A673 (cell line): ENCODE results near the gene P4HB.

ENCODE experiments used
- EZH2 ChIP-seq: fragments of 200-600 bp; sonication (generic); IDR thresholded peaks from 2 replicates; pipeline ENCODE4 v1.6.1; 2017; ENCODE audit warnings: borderline replicate concordance, low read depth, mild to moderate bottlenecking, mixed read lengths, antibody characterized with exemption, low read length; ENCODE audit not compliant: poor library complexity, severe bottlenecking
- TF ChIP-seq, protein P1 (sequence below): fragments of 300-800, 200-600 bp; sonication (generic); conservative IDR thresholded peaks from 2 replicates; pipeline ENCODE4 v1.5.1; 2017; ENCODE audit warnings: low read depth, mild to moderate bottlenecking, antibody characterized with exemption, low read length, moderate library complexity, mixed read lengths

DNA sequence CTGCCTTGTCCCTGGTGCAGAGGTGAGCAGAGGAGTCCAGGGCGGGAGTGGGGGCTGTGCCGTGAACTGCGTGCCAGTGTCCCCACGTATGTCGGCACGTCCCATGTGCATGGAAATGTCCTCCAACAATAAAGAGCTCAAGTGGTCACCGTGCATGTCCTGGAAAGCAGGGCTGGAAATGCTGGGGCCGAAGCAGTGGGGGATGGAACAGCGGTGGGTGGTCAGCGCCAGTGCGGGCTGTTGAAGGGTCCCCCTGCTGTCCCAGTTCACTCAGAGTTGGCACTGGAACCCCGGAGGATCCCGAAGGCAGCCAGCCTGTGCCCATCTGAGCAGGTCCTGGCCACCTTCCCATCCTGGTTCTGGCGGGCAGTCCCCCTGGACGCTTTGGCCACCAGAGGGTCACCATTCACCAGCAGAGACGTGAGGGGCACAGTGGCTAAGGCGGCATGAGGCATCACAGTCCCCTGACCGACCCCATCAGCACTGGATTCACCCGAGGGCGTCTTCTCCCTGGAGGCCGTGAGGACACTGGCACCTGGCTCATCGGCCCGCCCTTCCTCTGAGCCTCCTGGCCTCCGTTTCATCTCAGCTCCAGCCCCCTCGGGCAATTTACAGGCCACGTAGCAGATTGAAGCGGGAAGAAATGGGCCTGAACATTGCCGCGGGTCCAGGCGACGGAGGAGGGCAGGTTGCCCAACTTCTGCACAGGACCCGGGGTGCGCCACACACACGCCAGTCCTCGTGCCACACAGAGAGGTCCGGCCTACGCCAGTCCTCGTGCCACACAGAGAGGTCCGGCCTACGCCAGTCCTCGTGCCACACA, 46.3 kb downstream of the P4HB start:
- TF ChIP-seq, protein P1, sequence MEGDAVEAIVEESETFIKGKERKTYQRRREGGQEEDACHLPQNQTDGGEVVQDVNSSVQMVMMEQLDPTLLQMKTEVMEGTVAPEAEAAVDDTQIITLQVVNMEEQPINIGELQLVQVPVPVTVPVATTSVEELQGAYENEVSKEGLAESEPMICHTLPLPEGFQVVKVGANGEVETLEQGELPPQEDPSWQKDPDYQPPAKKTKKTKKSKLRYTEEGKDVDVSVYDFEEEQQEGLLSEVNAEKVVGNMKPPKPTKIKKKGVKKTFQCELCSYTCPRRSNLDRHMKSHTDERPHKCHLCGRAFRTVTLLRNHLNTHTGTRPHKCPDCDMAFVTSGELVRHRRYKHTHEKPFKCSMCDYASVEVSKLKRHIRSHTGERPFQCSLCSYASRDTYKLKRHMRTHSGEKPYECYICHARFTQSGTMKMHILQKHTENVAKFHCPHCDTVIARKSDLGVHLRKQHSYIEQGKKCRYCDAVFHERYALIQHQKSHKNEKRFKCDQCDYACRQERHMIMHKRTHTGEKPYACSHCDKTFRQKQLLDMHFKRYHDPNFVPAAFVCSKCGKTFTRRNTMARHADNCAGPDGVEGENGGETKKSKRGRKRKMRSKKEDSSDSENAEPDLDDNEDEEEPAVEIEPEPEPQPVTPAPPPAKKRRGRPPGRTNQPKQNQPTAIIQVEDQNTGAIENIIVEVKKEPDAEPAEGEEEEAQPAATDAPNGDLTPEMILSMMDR: no peak
- no peak for TF ChIP-seq EZH2
